Measurements from ENCODE around the gene UNC13A. TPM values are rescaled to one million over a fixed set of nuclear protein-coding genes. Genes with fewer than 3 reads are reported as not detected.

Gene UNC13A
- total RNA-seq, 1 donor from 2014 or later = 3.9 TPM

GRCh38 chr19:17627161-17627560 lies 61.0 kb downstream of the UNC13A start:
- no peaks in the 10 kb centered on the region for H3K36me3 Mint-ChIP-seq (ENCODE audit: insufficient read depth)
- no peaks in the 10 kb centered on the region for H3K4me1 Mint-ChIP-seq (ENCODE audit: low read depth)
- TF ChIP-seq, protein P1, sequence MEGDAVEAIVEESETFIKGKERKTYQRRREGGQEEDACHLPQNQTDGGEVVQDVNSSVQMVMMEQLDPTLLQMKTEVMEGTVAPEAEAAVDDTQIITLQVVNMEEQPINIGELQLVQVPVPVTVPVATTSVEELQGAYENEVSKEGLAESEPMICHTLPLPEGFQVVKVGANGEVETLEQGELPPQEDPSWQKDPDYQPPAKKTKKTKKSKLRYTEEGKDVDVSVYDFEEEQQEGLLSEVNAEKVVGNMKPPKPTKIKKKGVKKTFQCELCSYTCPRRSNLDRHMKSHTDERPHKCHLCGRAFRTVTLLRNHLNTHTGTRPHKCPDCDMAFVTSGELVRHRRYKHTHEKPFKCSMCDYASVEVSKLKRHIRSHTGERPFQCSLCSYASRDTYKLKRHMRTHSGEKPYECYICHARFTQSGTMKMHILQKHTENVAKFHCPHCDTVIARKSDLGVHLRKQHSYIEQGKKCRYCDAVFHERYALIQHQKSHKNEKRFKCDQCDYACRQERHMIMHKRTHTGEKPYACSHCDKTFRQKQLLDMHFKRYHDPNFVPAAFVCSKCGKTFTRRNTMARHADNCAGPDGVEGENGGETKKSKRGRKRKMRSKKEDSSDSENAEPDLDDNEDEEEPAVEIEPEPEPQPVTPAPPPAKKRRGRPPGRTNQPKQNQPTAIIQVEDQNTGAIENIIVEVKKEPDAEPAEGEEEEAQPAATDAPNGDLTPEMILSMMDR (IDR thresholded peaks at IDR 0.05; ENCODE audit: unreplicated experiment) = no peak
- no peak overlapping the region for H3K27ac Mint-ChIP-seq
- no peak for DNase-seq (ENCODE audit: low spot score, unreplicated experiment)
- H3K4me3 Mint-ChIP-seq (ENCODE audit: low read depth) = no peak overlapping the region
- H3K9me3 Mint-ChIP-seq (ENCODE audit: low read depth) = no peaks in the 10 kb centered on the region
- H3K27me3 Mint-ChIP-seq = no peaks in the 10 kb centered on the region

DNA sequence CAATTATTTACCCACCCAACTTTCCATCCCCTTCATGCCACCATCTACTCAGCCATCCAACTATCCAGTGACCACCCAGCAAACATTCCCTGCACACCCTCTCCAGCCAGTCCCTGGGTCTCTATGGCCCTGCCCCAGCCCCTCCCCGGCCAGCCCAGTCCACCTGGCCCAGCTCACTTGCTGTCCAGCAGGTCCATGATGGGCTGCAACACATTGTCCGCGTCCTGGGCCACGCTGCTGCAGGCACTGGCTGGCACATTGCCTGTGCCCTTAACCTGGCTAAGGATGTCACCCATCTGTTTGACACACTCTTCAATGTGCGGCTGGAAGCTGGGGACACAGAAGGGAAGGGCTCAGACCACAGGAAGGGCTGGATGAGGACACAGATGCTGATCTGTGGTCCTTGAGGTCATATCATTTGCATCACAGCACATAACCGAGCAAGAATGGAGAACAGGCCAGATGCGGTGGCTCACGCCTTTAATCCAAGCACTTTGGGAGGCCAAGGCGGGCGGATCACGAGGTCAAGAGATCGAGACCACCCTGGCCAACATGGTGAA lies 61.6 kb downstream of the UNC13A start:
- H3K4me1 Mint-ChIP-seq (ENCODE audit: low read depth) = no peaks in the 10 kb centered on the region
- no peak for DNase-seq (ENCODE audit: low spot score, unreplicated experiment)
- H3K9me3 Mint-ChIP-seq (ENCODE audit: low read depth) = peaks cover 4% of the 10 kb centered on the region
- H3K4me3 Mint-ChIP-seq (ENCODE audit: low read depth) = no peak overlapping the region
- H3K27me3 Mint-ChIP-seq = no peaks in the 10 kb centered on the region
- H3K36me3 Mint-ChIP-seq (ENCODE audit: insufficient read depth) = no peaks in the 10 kb centered on the region
- TF ChIP-seq, protein P1 (IDR thresholded peaks at IDR 0.05; ENCODE audit: unreplicated experiment) = no peak
- no peak overlapping the region for H3K27ac Mint-ChIP-seq

- Mint-ChIP-seq H3K9me3 (ENCODE audit: low read depth) (peaks cover 7% of the 10 kb centered on the region), H3K27me3 (no peaks in the 10 kb centered on the region), H3K36me3 (ENCODE audit: insufficient read depth) (no peaks in the 10 kb centered on the region), H3K27ac (no peak overlapping the region), H3K4me1 (ENCODE audit: low read depth) (no peaks in the 10 kb centered on the region), H3K4me3 (ENCODE audit: low read depth) (no peak overlapping the region)
- DNase-seq (ENCODE audit: low spot score, unreplicated experiment) = no peak
- TF ChIP-seq, protein P1 (IDR thresholded peaks at IDR 0.05; ENCODE audit: unreplicated experiment) = no peak
Observed at GRCh38 chr19:17625980-17626379, 62.2 kb downstream of the UNC13A start.

GRCh38 chr19:17625043-17625442 lies 63.1 kb downstream of the UNC13A start:
- no peak for DNase-seq (ENCODE audit: low spot score, unreplicated experiment)
- no peak overlapping the region for H3K4me3 Mint-ChIP-seq (ENCODE audit: low read depth)
- TF ChIP-seq, protein P1 (IDR thresholded peaks at IDR 0.05; ENCODE audit: unreplicated experiment) = no peak
- peaks cover 7% of the 10 kb centered on the region for H3K9me3 Mint-ChIP-seq (ENCODE audit: low read depth)
- no peaks in the 10 kb centered on the region for H3K36me3 Mint-ChIP-seq (ENCODE audit: insufficient read depth)
- H3K4me1 Mint-ChIP-seq (ENCODE audit: low read depth) = no peaks in the 10 kb centered on the region
- no peaks in the 10 kb centered on the region for H3K27me3 Mint-ChIP-seq
- no peak overlapping the region for H3K27ac Mint-ChIP-seq

- H3K9me3 Mint-ChIP-seq (ENCODE audit: low read depth) = peaks cover 7% of the 10 kb centered on the region
- H3K36me3 Mint-ChIP-seq (ENCODE audit: insufficient read depth) = no peaks in the 10 kb centered on the region
- H3K4me1 Mint-ChIP-seq (ENCODE audit: low read depth) = no peaks in the 10 kb centered on the region
- H3K27me3 Mint-ChIP-seq = no peaks in the 10 kb centered on the region
- TF ChIP-seq, protein P1 (IDR thresholded peaks at IDR 0.05; ENCODE audit: unreplicated experiment) = no peak
- H3K4me3 Mint-ChIP-seq (ENCODE audit: low read depth) = no peak overlapping the region
- no peak for DNase-seq (ENCODE audit: low spot score, unreplicated experiment)
- no peak overlapping the region for H3K27ac Mint-ChIP-seq
Observed at GRCh38 chr19:17624314-17624991, 63.7 kb downstream of the UNC13A start.
